ENCODE measurements around the gene VPS8. TPM values are rescaled to one million over a fixed set of nuclear protein-coding genes. Genes with fewer than 3 reads are reported as not detected.

The VPS8 gene
- total and polyA plus RNA-seq, 9 of the 15 experiments (the other 6 are each of a cell fraction or from before 2014, with no cell fraction given), result 7.2 to 41.0 (median 28.3) TPM

GRCh38 chr3:185024966-185025365, 213.0 kb downstream of the VPS8 start (continued):
- no peak for TF ChIP-seq CHD7 (IDR thresholded peaks at IDR 0.05; ENCODE audit: low read depth, low read length)
- TF ChIP-seq POU5F1 (IDR thresholded peaks at IDR 0.05; ENCODE audit: borderline replicate concordance, low read depth, low read length, partially characterized antibody), result no peak
- no peak for TF ChIP-seq CCNT2 (IDR thresholded peaks at IDR 0.05; ENCODE audit: borderline replicate concordance, extremely low read depth, insufficient read length, low read depth, low read length)
- TF ChIP-seq CBFA2T3 (IDR thresholded peaks at IDR 0.05), result peak; percentile 68
- TF ChIP-seq CTBP1 (IDR thresholded peaks at IDR 0.05; ENCODE audit: borderline replicate concordance), result peak; percentile 21; the same call in 1 of the 2 replicates
- no peak for TF ChIP-seq ZBTB11 (CRISPR knock-in tag; IDR thresholded peaks at IDR 0.05)

All from K562 (cell line).